22Rv1 (cell line): ENCODE data around the gene CRELD2.

ENCODE experiments used
- ZFX ChIP-seq: fragments of 450-650 bp; IDR thresholded peaks from 2 replicates; pipeline ENCODE4 v1.6.1; 2017; ENCODE audit warnings: antibody characterized with exemption, borderline replicate concordance
- TF ChIP-seq, protein P1 (sequence below): fragments of 450-650 bp; IDR thresholded peaks from 2 replicates; pipeline ENCODE4 v1.5.1; 2017; ENCODE audit warnings: mild to moderate bottlenecking

DNA sequence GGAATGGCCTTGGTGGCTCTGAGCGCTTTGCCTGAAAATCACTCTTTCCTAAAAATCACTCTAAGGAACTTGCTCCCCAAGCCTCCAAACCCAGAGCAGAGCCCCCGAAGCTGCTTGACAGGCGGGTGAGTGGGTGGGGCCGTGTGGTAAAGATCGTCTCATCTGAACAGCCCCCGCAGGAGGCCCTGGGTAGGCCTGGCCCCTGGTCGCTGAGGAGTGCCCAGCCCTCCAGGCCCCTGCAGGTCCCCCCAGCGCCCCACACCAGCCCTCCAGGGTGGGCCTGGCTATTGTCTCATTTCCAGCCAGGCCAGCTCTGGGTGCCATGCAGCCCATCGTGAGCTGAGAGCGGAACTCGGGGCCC, 25.0 kb downstream of the CRELD2 start:
- TF ChIP-seq, protein P1, sequence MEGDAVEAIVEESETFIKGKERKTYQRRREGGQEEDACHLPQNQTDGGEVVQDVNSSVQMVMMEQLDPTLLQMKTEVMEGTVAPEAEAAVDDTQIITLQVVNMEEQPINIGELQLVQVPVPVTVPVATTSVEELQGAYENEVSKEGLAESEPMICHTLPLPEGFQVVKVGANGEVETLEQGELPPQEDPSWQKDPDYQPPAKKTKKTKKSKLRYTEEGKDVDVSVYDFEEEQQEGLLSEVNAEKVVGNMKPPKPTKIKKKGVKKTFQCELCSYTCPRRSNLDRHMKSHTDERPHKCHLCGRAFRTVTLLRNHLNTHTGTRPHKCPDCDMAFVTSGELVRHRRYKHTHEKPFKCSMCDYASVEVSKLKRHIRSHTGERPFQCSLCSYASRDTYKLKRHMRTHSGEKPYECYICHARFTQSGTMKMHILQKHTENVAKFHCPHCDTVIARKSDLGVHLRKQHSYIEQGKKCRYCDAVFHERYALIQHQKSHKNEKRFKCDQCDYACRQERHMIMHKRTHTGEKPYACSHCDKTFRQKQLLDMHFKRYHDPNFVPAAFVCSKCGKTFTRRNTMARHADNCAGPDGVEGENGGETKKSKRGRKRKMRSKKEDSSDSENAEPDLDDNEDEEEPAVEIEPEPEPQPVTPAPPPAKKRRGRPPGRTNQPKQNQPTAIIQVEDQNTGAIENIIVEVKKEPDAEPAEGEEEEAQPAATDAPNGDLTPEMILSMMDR, result no peak
- no peak for TF ChIP-seq ZFX
